Natural killer cell (primary cell): ENCODE measurements around the gene SDR39U1. TPM values are rescaled to one million over a fixed set of nuclear protein-coding genes. Genes with fewer than 3 reads are reported as not detected.

Experiments used
- ATAC-seq, 3 donors: fragments of 150-1000 bp in 2 of 3; fragments of 200-7000 bp in 1 of 3; cut with Tn5 transposase; 1 replicate in 1 of 3; 2 replicates in 2 of 3; pipeline ENCODE4 v1.10.0; 2021; ENCODE audit warnings: mild to moderate bottlenecking in 2 of 3, moderate library complexity in 2 of 3
- DNase-seq, 2 donors: peaks; one replicate each; pipeline versions ENCODE4 v3.0.0 to v3.0.0-alpha.2; 2013 to 2021; ENCODE audit warnings: mixed read lengths in 1 of 2
- H3K27ac ChIP-seq: one replicate; pipeline ENCODE4 v1.5.1; 2013; ENCODE audit warnings: mild to moderate bottlenecking, low read length
- H3K27me3 ChIP-seq: one replicate; pipeline ENCODE4 v1.6.1; 2013; ENCODE audit warnings: low read length; ENCODE audit not compliant: control insufficient read depth, insufficient read depth
- H3K36me3 ChIP-seq: one replicate; pipeline ENCODE4 v1.6.1; 2013; ENCODE audit warnings: low read length; ENCODE audit not compliant: control insufficient read depth, insufficient read depth
- H3K4me1 ChIP-seq: one replicate; pipeline ENCODE4 v1.6.1; 2013; ENCODE audit warnings: low read length; ENCODE audit not compliant: control insufficient read depth, insufficient read depth
- H3K4me3 ChIP-seq: one replicate; pipeline ENCODE4 v1.5.1; 2013; ENCODE audit warnings: low read length
- H3K9me3 ChIP-seq: one replicate; pipeline ENCODE4 v1.6.1; 2013; ENCODE audit warnings: low read length; ENCODE audit not compliant: control insufficient read depth, insufficient read depth
- H3K27ac Mint-ChIP-seq, 2 donors: one replicate each; pipeline ENCODE4 v1.8.0; 2022; ENCODE audit warnings: mild to moderate bottlenecking in 2 of 2, mixed read lengths in 2 of 2, moderate library complexity in 1 of 2
- H3K27me3 Mint-ChIP-seq, 2 donors: one replicate each; pipeline ENCODE4 v1.8.0; 2022; ENCODE audit warnings: low read depth in 2 of 2, mixed read lengths in 2 of 2
- H3K36me3 Mint-ChIP-seq: one replicate; pipeline ENCODE4 v1.8.0; 2022; ENCODE audit warnings: mixed read lengths
- H3K4me1 Mint-ChIP-seq, 2 donors: one replicate each; pipeline ENCODE4 v1.8.0; 2022; ENCODE audit warnings: mixed read lengths in 2 of 2
- H3K4me3 Mint-ChIP-seq: one replicate; pipeline ENCODE4 v1.8.0; 2022; ENCODE audit warnings: mild to moderate bottlenecking, moderate library complexity, mixed read lengths
- H3K9me3 Mint-ChIP-seq, 2 donors: one replicate each; pipeline ENCODE4 v1.8.0; 2022; ENCODE audit warnings: mixed read lengths in 2 of 2
- WGBS: methylation state at CpG from one replicate; pipeline ENCODE4 v1.1.7; 2013; ENCODE audit warnings: missing lambda C conversion rate; ENCODE audit not compliant: insufficient coverage; 5-methylcytosine and 5-hydroxymethylcytosine counted together
- intact Hi-C: fragments of 100-400 bp; cut with micrococcal nuclease; formaldehyde crosslinking; loops from one replicate; pipeline ENCODE4 v1.14.2; 2022
- total RNA-seq, 4 donors: library from RNA; stranded (reverse); fragments of 120-200 nt in 1 of 4; gene quantifications; one replicate each; pipeline versions ENCODE4 v1.2.3 to v1.2.4, GENCODE V29; 2013 to 2022
- TF ChIP-seq, protein P1 (sequence below): fragments of 200-600 bp; IDR thresholded peaks from one replicate; pipeline ENCODE4 v1.8.0; 2022; ENCODE audit warnings: antibody characterized with exemption

Gene SDR39U1
- total RNA-seq, 3 donors from 2014 or later (not counting 1 experiment from before 2014, with no cell fraction given), result 97.1 to 106 (median 100) TPM

DNA sequence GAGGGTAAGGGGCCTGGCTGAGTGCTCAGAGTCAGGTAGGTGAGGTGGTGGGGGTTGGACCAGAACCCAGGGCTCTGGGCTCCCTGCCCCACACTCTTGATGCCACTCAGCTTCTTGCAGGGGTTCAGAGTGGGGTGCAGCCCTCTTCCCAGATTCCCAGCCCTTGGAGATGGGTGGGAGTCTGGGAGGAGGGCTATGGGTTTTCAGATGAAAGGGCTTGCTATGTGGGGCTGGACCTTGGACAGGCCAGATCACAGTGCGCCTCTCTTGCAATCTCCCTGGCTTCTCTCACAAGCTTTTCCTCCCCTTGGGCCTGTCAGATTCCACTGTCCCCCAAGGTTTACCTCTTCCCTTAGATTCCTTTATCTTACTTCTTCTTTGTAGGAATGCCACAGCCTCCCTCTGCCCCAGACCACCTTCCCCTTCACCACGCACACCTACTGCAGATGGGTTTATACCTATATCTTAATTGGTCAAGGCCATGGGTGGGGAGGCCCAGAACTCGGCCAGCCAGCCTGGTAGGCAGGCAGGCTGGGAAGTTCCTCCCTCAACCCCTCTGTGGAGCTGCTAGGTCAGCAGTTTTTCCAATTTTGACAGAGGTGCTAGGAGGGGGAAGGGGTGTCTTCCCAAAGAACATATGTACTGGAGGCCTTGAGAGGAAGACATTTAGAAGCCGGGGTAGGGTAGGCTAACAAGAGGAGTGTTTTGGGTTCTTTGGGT, 42.4 kb downstream of the SDR39U1 start:
- no peaks in the 10 kb centered on the region for H3K9me3 Mint-ChIP-seq
- H3K27me3 Mint-ChIP-seq, result peaks cover 30 to 34% of the 10 kb centered on the region in 2 donors
- no peak overlapping the region for H3K27ac ChIP-seq
- peaks cover 9% of the 10 kb centered on the region for H3K27me3 ChIP-seq
- no peaks in the 10 kb centered on the region for H3K9me3 ChIP-seq
- TF ChIP-seq, protein P1, sequence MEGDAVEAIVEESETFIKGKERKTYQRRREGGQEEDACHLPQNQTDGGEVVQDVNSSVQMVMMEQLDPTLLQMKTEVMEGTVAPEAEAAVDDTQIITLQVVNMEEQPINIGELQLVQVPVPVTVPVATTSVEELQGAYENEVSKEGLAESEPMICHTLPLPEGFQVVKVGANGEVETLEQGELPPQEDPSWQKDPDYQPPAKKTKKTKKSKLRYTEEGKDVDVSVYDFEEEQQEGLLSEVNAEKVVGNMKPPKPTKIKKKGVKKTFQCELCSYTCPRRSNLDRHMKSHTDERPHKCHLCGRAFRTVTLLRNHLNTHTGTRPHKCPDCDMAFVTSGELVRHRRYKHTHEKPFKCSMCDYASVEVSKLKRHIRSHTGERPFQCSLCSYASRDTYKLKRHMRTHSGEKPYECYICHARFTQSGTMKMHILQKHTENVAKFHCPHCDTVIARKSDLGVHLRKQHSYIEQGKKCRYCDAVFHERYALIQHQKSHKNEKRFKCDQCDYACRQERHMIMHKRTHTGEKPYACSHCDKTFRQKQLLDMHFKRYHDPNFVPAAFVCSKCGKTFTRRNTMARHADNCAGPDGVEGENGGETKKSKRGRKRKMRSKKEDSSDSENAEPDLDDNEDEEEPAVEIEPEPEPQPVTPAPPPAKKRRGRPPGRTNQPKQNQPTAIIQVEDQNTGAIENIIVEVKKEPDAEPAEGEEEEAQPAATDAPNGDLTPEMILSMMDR, result no peak
- ATAC-seq (no peak), DNase-seq (no peak)
- peak overlapping the region; percentile 75 for H3K4me3 Mint-ChIP-seq
- H3K4me1 Mint-ChIP-seq, result peaks cover 6 to 15% of the 10 kb centered on the region in 2 donors
- H3K36me3 Mint-ChIP-seq, result no peaks in the 10 kb centered on the region
- WGBS, result 85% methylated on average over 4 of the region's 4 CpGs
- peak overlapping the region in 1 of 2 donors; percentile 51 for H3K27ac Mint-ChIP-seq
- no peak overlapping the region for H3K4me3 ChIP-seq
- intact Hi-C loops, result no loop called here
- H3K4me1 ChIP-seq, result peaks cover 9% of the 10 kb centered on the region
- H3K36me3 ChIP-seq, result no peaks in the 10 kb centered on the region

DNA sequence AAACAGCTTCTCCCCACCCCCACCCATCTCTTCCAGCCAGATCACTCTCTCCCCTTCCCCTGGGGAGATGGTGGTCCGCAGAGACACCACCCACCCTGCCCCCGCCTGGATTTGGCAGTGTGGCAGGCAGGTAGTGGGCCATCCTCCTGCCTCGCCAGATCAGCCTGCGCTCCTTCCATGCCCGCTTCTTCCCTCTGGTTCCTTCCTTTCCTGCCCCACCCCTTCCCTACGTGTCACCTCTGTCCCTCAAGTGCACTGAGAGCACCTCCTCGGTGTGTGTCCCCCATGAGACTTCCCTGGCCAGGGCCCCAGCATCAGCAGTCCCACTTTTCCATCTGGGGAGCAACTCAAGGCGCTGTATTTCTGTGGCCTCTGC, 43.1 kb downstream of the SDR39U1 start:
- no peaks in the 10 kb centered on the region for H3K9me3 Mint-ChIP-seq
- peaks cover 24 to 30% of the 10 kb centered on the region in 2 donors for H3K27me3 Mint-ChIP-seq
- H3K36me3 Mint-ChIP-seq, result no peaks in the 10 kb centered on the region
- H3K27ac ChIP-seq, result no peak overlapping the region
- DNase-seq (no peak), ATAC-seq (no peak)
- H3K4me3 Mint-ChIP-seq, result peak overlapping the region; percentile 75
- TF ChIP-seq, protein P1, result no peak
- H3K4me1 Mint-ChIP-seq, result peaks cover 6 to 15% of the 10 kb centered on the region in 2 donors
- H3K27me3 ChIP-seq, result peaks cover 9% of the 10 kb centered on the region
- H3K36me3 ChIP-seq, result no peaks in the 10 kb centered on the region
- H3K27ac Mint-ChIP-seq, result peak overlapping the region in 1 of 2 donors; percentile 51
- peak overlapping the region; percentile 26 for H3K4me3 ChIP-seq
- H3K9me3 ChIP-seq, result no peaks in the 10 kb centered on the region
- WGBS, result 38% methylated on average over 8 of the region's 8 CpGs
- peaks cover 9% of the 10 kb centered on the region for H3K4me1 ChIP-seq
- intact Hi-C loops, result no loop called here

DNA sequence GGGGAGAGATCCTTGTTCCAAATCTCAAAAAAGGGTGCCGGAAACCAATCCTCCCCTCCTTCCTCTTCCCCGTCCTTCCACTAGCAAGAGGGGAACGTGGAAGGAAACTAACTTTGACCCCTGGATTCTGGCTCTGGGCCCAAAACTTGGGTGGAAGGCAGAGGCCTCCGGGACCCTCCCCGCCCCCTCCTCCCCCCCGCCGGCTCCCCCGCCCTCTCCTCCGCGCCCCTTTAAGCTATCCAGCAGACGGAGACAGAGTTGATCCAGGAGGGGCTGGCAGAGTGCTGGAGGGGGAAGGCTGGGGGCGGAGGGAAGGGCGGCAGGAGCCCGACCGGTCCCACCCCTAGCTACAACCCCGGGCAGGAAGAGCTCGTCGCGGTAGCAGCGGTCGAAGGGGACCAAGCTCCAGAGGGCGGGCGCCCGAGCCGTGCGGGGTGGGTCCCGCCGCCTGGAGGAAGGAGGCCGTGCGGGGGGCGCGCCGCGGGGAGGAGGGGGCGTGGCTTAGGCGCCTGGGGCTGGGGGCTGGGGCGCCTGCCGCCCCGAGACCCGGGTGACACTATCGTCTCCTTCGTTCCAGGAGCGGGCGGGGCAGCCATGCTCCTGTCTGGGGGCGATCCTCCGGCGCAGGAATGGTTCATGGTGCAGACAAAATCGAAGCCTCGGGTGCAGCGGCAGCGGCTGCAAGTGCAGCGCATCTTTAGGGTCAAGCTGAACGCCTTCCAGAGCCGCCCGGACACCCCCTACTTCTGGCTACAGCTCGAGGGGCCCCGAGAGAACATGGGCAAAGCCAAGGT, 43.7 kb downstream of the SDR39U1 start, which contains the start of gene NYNRIN:
TSS of gene NYNRIN (plus strand) at position 351 of the 794 bp plus-strand sequence. CDS start at position 595, 244 bp downstream.
- Histone ChIP-seq H3K27me3 (peaks cover 9% of the 10 kb centered on the region), H3K4me1 (peaks cover 9% of the 10 kb centered on the region), H3K27ac (no peak within 1 kb of the TSS), H3K9me3 (no peaks in the 10 kb centered on the region), H3K4me3 (peak within 1 kb of the TSS; percentile 26), H3K36me3 (no peaks in the 10 kb centered on the region)
- intact Hi-C loops, result no loop called here
- Mint-ChIP-seq H3K27me3 (peaks cover 18 to 24% of the 10 kb centered on the region in 2 donors), H3K27ac (peak within 1 kb of the TSS in 1 of 2 donors; percentile 51), H3K4me1 (peaks cover 6 to 15% of the 10 kb centered on the region in 2 donors), H3K4me3 (peak within 1 kb of the TSS; percentile 75), H3K9me3 (no peaks in the 10 kb centered on the region), H3K36me3 (no peaks in the 10 kb centered on the region)
- TF ChIP-seq, protein P1, result no peak
- 5% methylated on average over 50 of the region's 57 CpGs for WGBS
- peak in 1 of 2 donors; percentile 53 for DNase-seq
- peak; percentile 61 to 92 (median 88) for ATAC-seq
